Stomach (tissue), 9 donors: ENCODE data around the gene EXOG. TPM values are rescaled to one million over a fixed set of nuclear protein-coding genes. Genes with fewer than 3 reads are reported as not detected.

Source experiments
- DNase-seq, 2 donors: peaks; one replicate each; pipeline versions ENCODE4 v3.0.0 to v3.0.0-alpha.2; 2013 to 2019
- H3K27ac ChIP-seq, 5 donors: fragments of 200-600 bp in 4 of 5; sonication (generic) in 4 of 5; one replicate each; pipeline ENCODE4 v1.5.1; 2013 to 2019; ENCODE audit warnings: mild to moderate bottlenecking in 1 of 5, moderate library complexity in 1 of 5
- H3K27me3 ChIP-seq, 3 donors: fragments of 200-600 bp; sonication (generic); one replicate each; pipeline ENCODE4 v1.5.1; 2017 to 2019; ENCODE audit warnings: mixed run types in 1 of 3
- H3K36me3 ChIP-seq, 4 donors: fragments of 200-600 bp; sonication (generic); 1 replicate in 3 of 4; 2 replicates in 1 of 4; pipeline ENCODE4 v1.5.1; 2016 to 2019
- H3K4me1 ChIP-seq, 4 donors: fragments of 200-600 bp; sonication (generic); one replicate each; pipeline ENCODE4 v1.5.1; 2016 to 2019
- H3K4me3 ChIP-seq, 4 donors: fragments of 200-600 bp; sonication (generic) in 3 of 4; one replicate each; pipeline ENCODE4 v1.5.1; 2016 to 2019; ENCODE audit warnings: mild to moderate bottlenecking in 1 of 4
- H3K9me3 ChIP-seq, 4 donors: fragments of 200-600 bp; sonication (generic); one replicate each; pipeline ENCODE4 v1.5.1; 2016 to 2019
- EP300 ChIP-seq: sonication (generic); formaldehyde crosslinking; IDR thresholded peaks from one replicate; pipeline ENCODE4 v1.6.1; 2017; ENCODE audit warnings: antibody characterized with exemption
- POLR2A ChIP-seq, 4 donors: fragments of 450-650 bp; IDR thresholded peaks; one replicate each; pipeline ENCODE4 v1.6.1; 2016; ENCODE audit warnings: antibody characterized with exemption in 4 of 4, control low read depth in 2 of 4, mild to moderate bottlenecking in 1 of 4, moderate library complexity in 1 of 4
- POLR2AphosphoS5 ChIP-seq, 3 donors: sonication (generic); formaldehyde crosslinking; IDR thresholded peaks; one replicate each; pipeline ENCODE4 v1.6.1; 2016; ENCODE audit warnings: antibody characterized with exemption in 3 of 3
- WGBS, 5 donors: extraction: QIAGEN DNeasy Blood & Tissue Kit in 3 of 5; methylation state at CpG; one replicate each; pipeline versions ENCODE4 v1.1.5 to v1.1.7; 2013 to 2018; 5-methylcytosine and 5-hydroxymethylcytosine counted together
- intact Hi-C: fragments of 100-400 bp; cut with DNase I; formaldehyde crosslinking; loops from one replicate; pipeline ENCODE4 v1.15.1; 2023; ENCODE audit warnings: low total_unique reads
- polyA plus RNA-seq, 3 donors: library from polyadenylated mRNA; stranded (reverse); fragments of 200-250 nt; gene quantifications; one replicate each; pipeline ENCODE4 v1.2.3, GENCODE V29; 2013
- total RNA-seq, 5 donors: library from RNA; depleted of rRNA; stranded (reverse); fragments of >200 nt; gene quantifications; one replicate each; pipeline versions ENCODE4 v1.1.0 to v1.2.3, GENCODE V29; 2014 to 2016
- TF ChIP-seq, protein P1 (sequence below), 7 experiments: fragments of 450-650 bp in 4 of 7; fragments of 200-600 bp in 3 of 7; sonication (generic) in 3 of 7; IDR thresholded peaks; one replicate each; pipeline ENCODE4 v1.5.1; 2016 to 2019; ENCODE audit warnings: antibody characterized with exemption in 7 of 7, control low read depth in 2 of 7, mild to moderate bottlenecking in 1 of 7
- donor health status: healthy with polysubstance abuse.
- donor health status: Bipolar disorder and iron deficiency.
- donor health status: healthy.

EXOG gene
- total and polyA plus RNA-seq, 8 donors: 2.4 to 202 (median 4.3) TPM; not detected in 1

DNA sequence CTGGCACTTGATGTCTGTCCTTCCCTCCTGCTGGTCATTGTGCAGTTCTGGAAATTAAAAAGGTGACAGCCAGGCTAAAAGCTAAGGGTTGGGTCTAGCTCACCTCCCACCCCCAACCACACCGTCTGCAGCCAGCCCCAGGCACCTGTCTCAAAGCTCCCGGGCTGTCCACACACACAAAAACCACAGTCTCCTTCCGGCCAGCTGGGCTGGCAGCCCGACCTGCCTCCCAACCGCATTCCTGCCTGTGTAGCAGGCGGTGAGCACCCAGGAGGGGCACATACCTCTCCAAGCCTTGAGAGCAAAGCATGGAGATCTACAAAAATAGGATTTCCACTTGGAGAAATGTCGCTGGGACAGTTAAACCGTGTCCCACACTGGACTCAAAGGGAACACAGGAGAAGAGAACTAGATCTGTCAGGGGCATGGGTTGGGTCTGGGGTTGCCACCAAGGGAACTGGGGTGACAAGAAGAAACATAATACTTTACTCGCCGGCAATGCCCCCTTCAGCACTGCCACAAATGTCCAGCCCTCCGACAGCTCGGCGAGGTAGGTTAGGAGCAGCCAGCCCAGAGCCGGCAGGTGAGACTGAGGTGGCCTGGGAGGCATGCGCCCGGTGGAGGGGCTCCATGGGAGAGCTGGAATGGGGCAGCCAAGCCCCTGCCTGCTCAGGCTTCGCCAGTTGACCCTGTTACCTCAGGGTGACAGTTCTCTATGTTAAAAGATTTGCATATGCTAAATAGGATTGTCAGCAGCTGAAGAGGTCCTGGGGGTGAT lies 52.2 kb downstream of the EXOG start:
- Histone ChIP-seq H3K27me3 (no peaks in the 10 kb centered on the region), H3K27ac (no peak overlapping the region), H3K9me3 (no peaks in the 10 kb centered on the region), H3K4me1 (no peaks in the 10 kb centered on the region), H3K36me3 (no peaks in the 10 kb centered on the region), H3K4me3 (no peak overlapping the region)
- WGBS, 5 donors: 60 to 75% (median 65%) methylated on average over 17 of the region's 17 CpGs
- TF ChIP-seq POLR2AphosphoS5 (IDR thresholded peaks at IDR 0.05): no peak
- TF ChIP-seq EP300: no peak
- TF ChIP-seq, protein P1, sequence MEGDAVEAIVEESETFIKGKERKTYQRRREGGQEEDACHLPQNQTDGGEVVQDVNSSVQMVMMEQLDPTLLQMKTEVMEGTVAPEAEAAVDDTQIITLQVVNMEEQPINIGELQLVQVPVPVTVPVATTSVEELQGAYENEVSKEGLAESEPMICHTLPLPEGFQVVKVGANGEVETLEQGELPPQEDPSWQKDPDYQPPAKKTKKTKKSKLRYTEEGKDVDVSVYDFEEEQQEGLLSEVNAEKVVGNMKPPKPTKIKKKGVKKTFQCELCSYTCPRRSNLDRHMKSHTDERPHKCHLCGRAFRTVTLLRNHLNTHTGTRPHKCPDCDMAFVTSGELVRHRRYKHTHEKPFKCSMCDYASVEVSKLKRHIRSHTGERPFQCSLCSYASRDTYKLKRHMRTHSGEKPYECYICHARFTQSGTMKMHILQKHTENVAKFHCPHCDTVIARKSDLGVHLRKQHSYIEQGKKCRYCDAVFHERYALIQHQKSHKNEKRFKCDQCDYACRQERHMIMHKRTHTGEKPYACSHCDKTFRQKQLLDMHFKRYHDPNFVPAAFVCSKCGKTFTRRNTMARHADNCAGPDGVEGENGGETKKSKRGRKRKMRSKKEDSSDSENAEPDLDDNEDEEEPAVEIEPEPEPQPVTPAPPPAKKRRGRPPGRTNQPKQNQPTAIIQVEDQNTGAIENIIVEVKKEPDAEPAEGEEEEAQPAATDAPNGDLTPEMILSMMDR (IDR thresholded peaks at IDR 0.05): no peak
- no peak for TF ChIP-seq POLR2A (IDR thresholded peaks at IDR 0.05)
- DNase-seq: no peak
- intact Hi-C loops: no loop called here

DNA sequence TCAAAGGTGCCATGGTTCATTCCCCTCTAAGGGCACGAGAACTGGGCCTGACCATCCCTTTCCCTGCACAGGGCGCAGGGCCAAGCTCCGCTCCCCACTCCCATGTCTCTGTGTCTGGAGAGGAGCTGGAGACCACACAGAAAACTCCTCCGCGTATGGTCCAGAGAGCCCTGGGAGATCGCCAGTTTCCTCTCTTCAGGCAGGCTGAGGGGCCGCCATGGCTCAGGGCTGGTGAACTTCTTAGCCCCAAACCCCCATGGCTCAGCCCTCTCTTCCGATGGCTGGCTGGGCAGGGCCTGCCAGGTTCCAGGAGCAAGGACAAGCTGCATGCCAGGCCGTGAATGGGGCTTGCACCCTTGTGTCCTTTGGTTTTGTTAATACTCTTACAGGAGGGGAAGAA lies 52.9 kb downstream of the EXOG start:
- no peaks in the 10 kb centered on the region for H3K27me3 ChIP-seq
- intact Hi-C loops: no loop called here
- TF ChIP-seq POLR2A (IDR thresholded peaks at IDR 0.05) (no peak), POLR2AphosphoS5 (IDR thresholded peaks at IDR 0.05) (no peak), EP300 (no peak)
- TF ChIP-seq, protein P1 (IDR thresholded peaks at IDR 0.05): no peak
- no peak overlapping the region for H3K4me3 ChIP-seq
- peak in 1 of 2 donors; percentile 18 for DNase-seq
- peaks cover 0 to 6% (median 3%) of the 10 kb centered on the region in 4 donors for H3K9me3 ChIP-seq
- 81 to 93% (median 84%) methylated on average over 7 to 9 of the region's 9 CpGs for WGBS, 5 donors
- no peaks in the 10 kb centered on the region for H3K36me3 ChIP-seq
- no peak overlapping the region for H3K27ac ChIP-seq
- H3K4me1 ChIP-seq: no peaks in the 10 kb centered on the region

DNA sequence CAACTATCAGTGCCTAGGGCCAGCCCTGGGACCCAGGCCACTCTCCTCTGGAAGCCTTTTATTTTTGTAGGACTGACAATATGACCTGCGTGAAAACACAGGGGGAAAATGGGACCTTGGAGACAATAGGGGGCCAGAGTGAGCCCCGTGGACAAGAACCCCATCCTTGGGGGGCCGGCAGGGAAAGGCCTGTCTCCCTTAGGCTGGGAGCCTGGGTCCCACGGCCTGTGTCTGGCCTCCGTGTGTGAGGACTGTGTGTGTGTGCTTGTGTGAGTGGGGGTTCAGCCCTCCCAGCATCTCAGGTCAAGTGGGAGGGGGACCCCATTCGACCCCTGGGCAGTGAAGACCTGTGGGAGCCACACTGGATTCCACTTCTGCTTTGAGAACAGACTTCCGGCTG lies 53.3 kb downstream of the EXOG start:
- DNase-seq: peak in 1 of 2 donors; percentile 22
- Histone ChIP-seq H3K9me3 (peaks cover 0 to 8% (median 6%) of the 10 kb centered on the region in 4 donors), H3K4me1 (no peaks in the 10 kb centered on the region), H3K27me3 (no peaks in the 10 kb centered on the region), H3K36me3 (no peaks in the 10 kb centered on the region), H3K4me3 (no peak overlapping the region), H3K27ac (no peak overlapping the region)
- 78 to 90% (median 83%) methylated on average over 7 of the region's 7 CpGs for WGBS, 5 donors
- TF ChIP-seq POLR2AphosphoS5 (IDR thresholded peaks at IDR 0.05) (no peak), POLR2A (IDR thresholded peaks at IDR 0.05) (no peak), EP300 (no peak)
- TF ChIP-seq, protein P1 (IDR thresholded peaks at IDR 0.05): no peak
- intact Hi-C loops: no loop called here

DNA sequence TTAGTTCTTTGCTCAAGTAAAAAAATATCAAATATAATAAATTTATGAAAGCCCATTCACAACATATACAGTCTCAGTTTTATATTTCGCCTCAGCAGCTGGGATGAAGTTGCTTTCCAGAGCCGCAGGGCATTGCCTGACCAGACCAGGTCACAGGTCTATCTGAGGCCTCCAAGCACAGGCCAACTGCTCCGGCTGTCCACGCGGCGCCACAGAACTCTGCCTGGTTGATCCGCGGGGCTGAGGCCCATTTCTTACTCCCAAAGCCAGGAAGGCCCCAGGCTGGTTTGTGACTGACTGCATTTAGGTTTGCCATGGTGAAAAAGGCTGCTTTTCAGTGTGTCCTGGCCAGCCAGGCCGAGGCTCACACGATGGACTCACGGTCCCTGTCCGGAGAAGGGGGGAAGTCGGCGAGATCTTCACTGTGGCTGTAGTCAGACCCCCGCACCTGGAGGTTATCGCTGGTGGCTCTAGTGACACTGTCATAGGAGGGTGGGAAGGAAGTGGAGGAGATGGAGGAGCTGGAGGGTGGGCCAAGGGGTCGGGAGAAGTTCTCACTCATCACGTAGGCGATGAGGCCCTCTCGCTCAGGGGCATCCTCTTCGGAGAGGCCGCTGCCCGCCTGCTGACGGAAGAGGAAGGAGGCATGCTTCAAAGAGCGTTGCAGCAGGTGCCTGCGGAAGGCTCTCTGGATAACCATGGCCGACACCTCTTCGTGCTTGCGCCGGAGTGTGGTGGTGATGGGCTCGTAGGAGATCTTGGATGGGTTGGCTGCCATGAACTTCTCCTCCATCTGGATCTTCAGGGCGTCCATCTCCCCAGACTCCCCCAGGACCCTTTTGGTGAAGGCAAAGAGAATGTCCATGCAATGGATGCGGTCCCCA lies 54.1 kb downstream of the EXOG start:
- H3K4me1 ChIP-seq: no peaks in the 10 kb centered on the region
- H3K27me3 ChIP-seq: no peaks in the 10 kb centered on the region
- intact Hi-C loops: no loop called here
- H3K36me3 ChIP-seq: no peaks in the 10 kb centered on the region
- DNase-seq: peak in 1 of 2 donors; percentile 16
- TF ChIP-seq, protein P1 (IDR thresholded peaks at IDR 0.05): no peak
- no peak for TF ChIP-seq POLR2A (IDR thresholded peaks at IDR 0.05)
- no peak for TF ChIP-seq POLR2AphosphoS5 (IDR thresholded peaks at IDR 0.05)
- no peak for TF ChIP-seq EP300
- H3K4me3 ChIP-seq: no peak overlapping the region
- WGBS, 5 donors: 92 to 96% (median 95%) methylated on average over 26 to 33 of the region's 33 CpGs
- no peak overlapping the region for H3K27ac ChIP-seq
- peaks cover 0 to 8% (median 7%) of the 10 kb centered on the region in 4 donors for H3K9me3 ChIP-seq
